ENCODE results near the gene PCCA.
"Not testable (repeated sequence)": the region's sequence is repeated elsewhere in the genome, so short reads cannot be mapped to it uniquely, and the experiment has no call there.

The PCCA gene

DNA sequence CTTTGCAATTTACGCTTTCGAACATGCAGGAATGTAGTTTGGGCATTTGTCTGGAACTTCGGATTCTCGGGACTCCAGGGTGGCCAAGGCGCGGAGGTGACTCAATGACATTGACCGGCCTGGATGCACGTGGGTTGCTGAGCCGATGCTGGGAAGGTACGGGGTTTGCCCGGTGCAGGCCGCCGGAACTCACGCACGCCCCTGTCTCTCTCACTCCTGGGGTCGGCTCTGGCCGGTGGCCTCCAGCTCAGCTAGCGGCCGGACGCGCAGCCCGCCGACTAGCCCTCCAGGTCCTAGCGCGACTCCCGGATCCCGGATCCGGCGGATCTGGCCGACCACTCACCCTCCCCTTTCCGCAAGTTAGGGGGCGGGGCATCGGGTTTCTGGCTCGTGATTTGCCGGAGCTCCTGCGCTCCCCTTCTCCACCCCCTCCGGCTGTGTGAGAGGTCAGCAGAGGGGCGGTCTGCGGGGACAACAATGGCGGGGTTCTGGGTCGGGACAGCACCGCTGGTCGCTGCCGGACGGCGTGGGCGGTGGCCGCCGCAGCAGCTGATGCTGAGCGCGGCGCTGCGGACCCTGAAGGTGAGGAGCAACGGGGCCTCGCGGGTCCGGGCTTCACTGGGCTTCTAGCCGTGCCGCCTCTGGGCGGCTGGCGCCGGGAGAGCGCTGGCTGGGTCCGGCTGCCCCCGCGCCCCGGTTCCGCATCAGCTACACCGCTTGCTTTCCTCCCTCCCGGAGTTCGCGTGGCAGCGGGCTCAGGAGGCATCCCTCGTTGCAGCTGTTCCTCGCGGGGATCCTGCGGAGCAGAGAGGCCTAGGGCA is at the start of gene PCCA:
Gene PCCA (plus strand): TSS at position 450 of the 821 bp plus-strand sequence. CDS start 28 bp downstream, at position 478.
- peak; percentile 95 for DNase-seq

GRCh38 chr13:100039740-100040139 is 49.2 kb upstream of the PCCA start:
- DNase-seq: no peak

- no peak for DNase-seq
Measured at GRCh38 chr13:100040196-100040595, 48.7 kb upstream of the PCCA start.

DNA sequence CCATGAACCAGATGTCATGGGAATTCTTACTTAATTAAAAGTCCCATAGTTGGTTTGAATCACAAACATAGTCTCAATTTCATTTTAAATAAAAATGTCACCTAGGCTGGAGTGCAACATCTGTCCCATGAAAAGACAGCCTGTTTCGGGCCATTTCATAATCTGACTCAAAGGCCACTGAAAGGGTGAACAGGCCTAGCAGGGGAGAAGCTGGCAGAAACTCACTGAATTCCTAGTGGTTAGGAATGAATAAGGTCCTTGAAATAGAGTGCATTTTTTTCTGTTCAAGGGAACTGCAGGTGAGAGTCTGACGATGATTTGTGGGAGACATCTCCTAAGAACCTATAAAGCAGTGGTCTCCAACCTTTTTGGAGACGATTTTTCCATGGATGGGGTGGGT is 44.0 kb upstream of the PCCA start:
- DNase-seq: no peak

- no peak for DNase-seq
Measured at GRCh38 chr13:100045355-100045754, 43.5 kb upstream of the PCCA start.

GRCh38 chr13:100051070-100051469 is 37.8 kb upstream of the PCCA start:
- DNase-seq: no peak

- no peak for DNase-seq
Measured at GRCh38 chr13:100059827-100060226, 29.1 kb upstream of the PCCA start.

GRCh38 chr13:100063333-100063732 is 25.6 kb upstream of the PCCA start:
- no peak for DNase-seq

GRCh38 chr13:100063906-100064305 is 25.0 kb upstream of the PCCA start:
- no peak for DNase-seq

GRCh38 chr13:100068133-100068931 is 20.6 kb upstream of the PCCA start:
- no peak for DNase-seq

GRCh38 chr13:100069278-100069677 is 19.6 kb upstream of the PCCA start:
- DNase-seq: no peak

- DNase-seq: no peak
Measured at GRCh38 chr13:100075700-100076587, 12.9 kb upstream of the PCCA start.

GRCh38 chr13:100079003-100079402 is 9.9 kb upstream of the PCCA start:
- DNase-seq: not testable (repeated sequence)

- DNase-seq: not testable (repeated sequence)
Measured at GRCh38 chr13:100083401-100083800, 5.5 kb upstream of the PCCA start.

DNA sequence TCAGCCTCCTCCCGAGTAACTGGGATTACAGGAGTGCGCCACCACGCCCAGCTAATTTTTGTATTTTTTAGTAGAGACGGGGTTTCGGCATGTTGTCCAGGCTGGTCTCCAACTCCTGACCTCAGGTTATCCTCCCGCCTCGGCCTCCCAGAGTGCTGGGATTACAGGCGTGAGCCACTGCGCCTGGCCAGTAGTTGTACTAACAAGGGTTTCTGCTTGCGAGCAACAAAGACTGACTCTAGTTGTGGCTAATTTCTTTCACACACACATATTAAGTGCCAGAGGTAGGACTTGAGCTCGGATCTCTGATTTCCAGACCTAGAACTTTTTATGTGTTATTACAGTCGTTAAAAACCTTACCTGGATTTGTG is 635 bp upstream of the PCCA start:
- DNase-seq: no peak

- DNase-seq: no peak
Measured at GRCh38 chr13:100089465-100090032, 656 bp downstream of the PCCA start.

- DNase-seq: no peak
Measured at GRCh38 chr13:100090861-100091260, 2.0 kb downstream of the PCCA start.

DNA sequence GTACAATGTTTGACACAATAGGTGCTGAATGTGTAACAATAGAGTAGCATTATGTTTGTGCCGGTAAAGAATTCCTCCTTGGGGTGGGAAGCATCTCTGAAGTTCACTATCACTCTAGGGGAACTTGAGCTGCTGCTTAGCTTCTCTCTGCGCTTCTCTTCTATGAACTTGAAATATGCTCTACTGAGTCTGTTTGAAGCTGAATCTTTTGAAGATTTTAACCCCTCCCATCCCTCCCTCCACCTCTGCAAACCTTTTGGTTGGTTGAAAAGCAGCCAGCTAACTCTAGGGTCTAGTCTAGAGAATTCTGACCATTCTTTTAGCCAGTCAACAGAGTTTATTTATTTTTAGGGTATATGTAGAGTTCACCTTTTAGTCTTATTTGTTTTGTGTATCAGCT is 2.5 kb downstream of the PCCA start:
- DNase-seq: no peak

DNA sequence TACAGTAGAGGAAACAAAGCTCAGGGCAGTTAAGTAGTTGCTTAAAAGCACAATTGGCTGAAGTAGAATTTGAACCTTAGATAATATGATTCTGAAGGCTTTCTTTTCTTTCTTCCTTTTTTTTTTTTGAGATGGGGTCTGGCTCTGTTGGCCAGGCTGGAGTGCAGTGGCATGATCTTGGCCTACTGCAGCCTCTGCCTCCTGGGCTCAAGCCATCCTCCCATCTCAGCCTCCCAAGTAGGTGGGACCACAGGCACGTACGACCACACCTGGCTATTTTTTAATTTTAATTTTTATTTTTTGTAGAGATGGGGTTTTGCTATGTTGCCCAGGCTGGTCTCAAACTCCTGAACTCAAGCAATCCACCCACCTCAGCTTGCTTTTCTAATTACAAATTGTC is 3.4 kb downstream of the PCCA start:
- not testable (repeated sequence) for DNase-seq

DNA sequence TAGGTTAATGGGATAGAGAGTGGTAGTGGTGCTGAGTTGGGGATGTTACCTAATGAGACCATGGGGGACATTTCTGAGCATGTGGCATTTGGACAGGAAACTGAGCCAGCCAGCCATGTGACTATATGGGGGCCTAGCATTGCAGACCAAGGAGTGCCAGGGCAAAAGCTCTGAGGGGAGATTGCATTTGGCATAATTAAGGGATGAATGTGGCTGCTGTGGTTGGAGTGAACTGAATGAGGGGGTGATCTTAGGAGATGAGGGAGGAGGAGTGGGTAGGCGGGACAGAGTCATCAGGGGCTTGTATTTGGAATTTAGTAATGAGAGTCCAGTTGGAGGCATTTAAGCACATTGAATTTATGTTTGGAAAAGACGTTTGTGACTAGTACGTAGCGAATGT is 6.6 kb downstream of the PCCA start:
- DNase-seq: no peak

GRCh38 chr13:100096526-100096925 is 7.6 kb downstream of the PCCA start:
- DNase-seq: no peak

DNA sequence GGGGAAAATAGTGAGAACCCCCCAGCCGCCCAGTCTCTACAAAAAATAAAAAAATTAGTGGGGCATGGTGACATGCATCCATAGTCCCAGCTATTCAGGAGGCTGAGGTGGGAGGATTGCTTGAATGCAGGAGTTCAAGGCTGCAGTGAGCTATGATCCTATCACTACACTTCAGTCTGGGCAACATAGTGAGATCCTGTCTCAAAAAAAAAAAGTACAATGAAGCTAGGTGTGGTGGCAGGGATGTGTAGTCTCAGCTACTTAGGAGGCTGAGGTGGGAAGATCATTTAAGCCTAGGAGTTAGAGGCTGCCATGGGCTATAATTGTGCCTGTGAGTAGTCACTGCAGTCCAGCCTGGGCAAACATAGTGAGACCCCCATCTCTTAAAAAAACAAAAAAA is 8.9 kb downstream of the PCCA start:
- DNase-seq: no peak
